ENCODE data around the gene CDC42EP1.

Gene CDC42EP1

GRCh38 chr22:37568012-37568411 is 7.7 kb downstream of the CDC42EP1 start:
- Histone ChIP-seq H3K4me3 (no peak overlapping the region), H3K27ac (peak overlapping the region in 1 of 2 donors; percentile 85)
- TF ChIP-seq CTCF (IDR thresholded peaks at IDR 0.05): no peak
- DNase-seq (ENCODE audit: low spot score): no peak

GRCh38 chr22:37568448-37569008 is 8.2 kb downstream of the CDC42EP1 start:
- H3K27ac ChIP-seq: peak overlapping the region in 1 of 2 donors; percentile 19
- no peak for TF ChIP-seq CTCF (IDR thresholded peaks at IDR 0.05)
- H3K4me3 ChIP-seq: no peak overlapping the region
- DNase-seq (ENCODE audit: low spot score): no peak

GRCh38 chr22:37569009-37569920 is 9.0 kb downstream of the CDC42EP1 start:
- H3K4me3 ChIP-seq: no peak overlapping the region
- TF ChIP-seq CTCF (IDR thresholded peaks at IDR 0.05): no peak
- H3K27ac ChIP-seq: peak overlapping the region in 1 of 2 donors; percentile 19
- no peak for DNase-seq (ENCODE audit: low spot score)

- peak overlapping the region in 1 of 2 donors; percentile 19 for H3K27ac ChIP-seq
- H3K4me3 ChIP-seq: no peak overlapping the region
- no peak for DNase-seq (ENCODE audit: low spot score)
- TF ChIP-seq CTCF (IDR thresholded peaks at IDR 0.05): no peak
Observed at GRCh38 chr22:37569921-37570660, 9.8 kb downstream of the CDC42EP1 start.

- TF ChIP-seq CTCF (IDR thresholded peaks at IDR 0.05): no peak
- DNase-seq (ENCODE audit: low spot score): no peak
- H3K4me3 ChIP-seq: no peak overlapping the region
- peak overlapping the region in 1 of 2 donors; percentile 8 for H3K27ac ChIP-seq
Observed at GRCh38 chr22:37570661-37570976, 10.3 kb downstream of the CDC42EP1 start.

GRCh38 chr22:37571258-37571991 is 11.1 kb downstream of the CDC42EP1 start:
- no peak for DNase-seq (ENCODE audit: low spot score)
- TF ChIP-seq CTCF (IDR thresholded peaks at IDR 0.05): no peak
- H3K27ac ChIP-seq: no peak overlapping the region
- H3K4me3 ChIP-seq: no peak overlapping the region

Data from coronary artery (tissue), 2 donors.